GM18498 (cell line): ENCODE measurements around the gene CYP26A1.

Experiments used
- ATAC-seq: cut with Tn5 transposase; IDR thresholded peaks from one replicate; pipeline ENCODE4 v1.9.1; 2021; ENCODE audit warnings: mild to moderate bottlenecking, moderate library complexity; ENCODE audit not compliant: unreplicated experiment

CYP26A1 gene

GRCh38 chr10:93115661-93116383 lies 42.1 kb downstream of the CYP26A1 start:
- ATAC-seq, result peak; percentile 62

DNA sequence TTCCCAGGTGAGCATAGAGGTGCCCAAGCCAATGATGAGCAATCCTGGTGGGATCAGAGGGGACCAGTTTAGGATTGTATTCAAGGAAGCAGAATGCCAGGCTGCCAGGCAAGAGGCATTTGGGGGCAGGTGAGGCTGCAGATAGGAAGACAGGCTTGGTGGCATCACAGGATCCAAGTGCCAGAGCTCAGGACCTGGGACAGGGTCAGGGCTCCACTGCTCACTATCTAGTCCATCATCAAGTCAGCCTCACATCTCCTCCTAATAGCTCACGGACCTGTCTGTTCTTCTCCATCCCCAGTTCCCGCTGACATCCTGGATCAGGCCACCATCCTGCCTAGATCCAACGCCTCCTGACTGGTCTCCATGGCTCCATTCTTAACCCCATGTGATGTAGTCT lies 47.6 kb downstream of the CYP26A1 start:
- no peak for ATAC-seq

DNA sequence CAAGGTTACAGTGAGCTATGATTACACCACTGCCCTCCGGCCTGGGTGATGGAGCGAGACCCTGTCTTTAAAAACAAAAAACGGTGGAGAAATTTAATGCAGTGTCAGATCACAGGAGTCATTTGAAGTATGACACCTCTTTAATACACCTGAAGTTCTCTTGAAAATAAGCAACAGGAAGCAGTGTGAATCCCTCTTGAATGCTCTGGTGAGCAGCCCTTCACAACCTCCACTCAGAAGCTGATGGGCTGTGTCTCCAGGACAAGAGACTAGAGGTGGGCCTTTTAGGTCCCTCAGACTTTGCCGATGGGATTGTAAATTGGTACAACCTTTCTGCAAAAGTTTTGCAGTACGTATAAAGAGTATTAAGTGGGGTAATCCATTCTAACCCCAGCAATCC lies 50.1 kb downstream of the CYP26A1 start:
- ATAC-seq, result no peak

DNA sequence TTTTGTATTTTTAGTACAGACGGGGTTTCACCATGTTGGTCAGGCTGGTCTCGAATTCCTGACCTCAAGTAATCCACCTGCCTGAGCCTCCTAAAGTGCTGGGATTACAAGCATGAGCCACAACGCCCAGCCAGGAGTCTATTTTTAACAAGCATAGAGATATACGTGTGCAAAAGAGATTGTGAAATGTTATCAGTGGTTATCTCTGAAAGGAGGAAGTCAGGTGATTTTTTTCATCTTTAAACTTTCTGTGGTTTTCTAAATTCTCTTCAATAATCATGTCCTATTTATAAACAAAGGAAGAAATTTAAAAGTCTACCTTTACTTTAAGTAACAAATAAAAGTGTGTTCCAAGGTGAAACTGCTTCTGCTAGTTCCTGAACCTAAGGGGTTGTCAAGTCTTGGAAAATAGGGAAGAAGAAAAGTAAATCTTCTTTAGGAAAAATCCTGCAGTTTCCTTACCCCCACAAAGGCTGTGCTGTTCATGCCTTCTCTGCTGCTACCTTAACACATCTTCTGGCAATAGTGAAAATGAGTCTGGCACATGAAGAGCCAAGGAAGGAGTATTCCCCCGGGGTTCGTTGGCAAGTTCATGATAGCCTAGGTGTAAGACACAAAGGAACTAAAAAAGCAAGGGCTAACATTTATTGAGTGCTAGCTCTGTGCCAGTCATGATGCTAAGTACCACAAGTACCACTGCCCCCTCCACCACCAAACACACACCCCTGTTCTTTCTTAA lies 51.1 kb downstream of the CYP26A1 start:
- ATAC-seq, result peak; percentile 74

- ATAC-seq, result no peak
Observed at GRCh38 chr10:93125966-93126365, 52.3 kb downstream of the CYP26A1 start.

- no peak for ATAC-seq
Observed at GRCh38 chr10:93126483-93127052, 52.9 kb downstream of the CYP26A1 start.
